Measurements from ENCODE around the gene ARID2. TPM values are rescaled to one million over a fixed set of nuclear protein-coding genes. Genes with fewer than 3 reads are reported as not detected.

Gene ARID2
- total RNA-seq, 1 donor from 2014 or later, result 15.7 TPM

DNA sequence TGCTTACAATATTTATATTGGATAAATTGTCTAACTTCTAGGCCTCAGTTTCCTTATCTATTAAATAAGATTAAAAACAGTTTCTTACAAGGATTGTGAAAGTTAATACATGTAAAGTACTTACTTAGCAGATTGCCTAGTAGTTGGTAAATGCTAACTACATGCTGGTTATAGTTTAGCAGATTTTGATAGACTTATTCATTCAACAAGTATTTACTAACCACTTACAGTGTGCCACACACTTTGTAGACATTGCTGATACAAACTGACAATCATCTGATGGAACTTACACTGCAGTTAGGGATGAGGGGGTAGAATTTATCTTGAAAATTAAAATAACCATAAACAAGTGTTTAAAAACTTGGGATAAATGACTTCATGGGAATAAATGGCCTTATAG lies 50.4 kb downstream of the ARID2 start:
- Histone ChIP-seq H3K27me3 (ENCODE audit: low read depth) (no peaks in the 10 kb centered on the region), H3K9me3 (replicated peaks) (no peaks in the 10 kb centered on the region), H3K27ac (replicated peaks) (no peak overlapping the region), H3K4me1 (peaks cover 17% of the 10 kb centered on the region), H3K36me3 (no peaks in the 10 kb centered on the region), H3K4me3 (no peak overlapping the region)
- DNase-seq, result no peak
- no peak for TF ChIP-seq CTCF (IDR thresholded peaks at IDR 0.05; ENCODE audit: borderline replicate concordance)
- intact Hi-C loops (cut with micrococcal nuclease), result no loop called here

DNA sequence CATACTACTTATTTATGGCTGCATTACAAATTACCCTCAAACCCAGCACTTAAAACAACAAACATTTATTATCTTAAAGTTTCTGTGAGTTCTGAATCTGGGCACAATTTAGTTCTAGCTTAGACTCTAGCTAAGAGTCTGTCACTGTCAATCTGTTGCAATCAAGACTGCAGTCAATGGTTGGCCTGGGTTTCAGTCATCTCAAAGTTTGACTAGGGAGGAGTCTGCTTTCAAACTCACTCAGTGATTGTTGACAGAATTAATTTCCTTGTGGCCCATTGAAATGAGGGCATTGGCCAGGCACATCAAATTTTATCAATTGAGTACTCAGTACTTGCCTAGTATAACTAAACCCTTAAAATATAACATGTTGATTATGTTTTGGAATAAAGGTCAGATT lies 51.6 kb downstream of the ARID2 start:
- Histone ChIP-seq H3K4me3 (no peak overlapping the region), H3K9me3 (replicated peaks) (no peaks in the 10 kb centered on the region), H3K4me1 (peaks cover 5% of the 10 kb centered on the region), H3K27ac (replicated peaks) (no peak overlapping the region), H3K36me3 (no peaks in the 10 kb centered on the region), H3K27me3 (ENCODE audit: low read depth) (no peaks in the 10 kb centered on the region)
- TF ChIP-seq CTCF (IDR thresholded peaks at IDR 0.05; ENCODE audit: borderline replicate concordance), result no peak
- DNase-seq, result no peak
- intact Hi-C loops (cut with micrococcal nuclease), result no loop called here

GRCh38 chr12:45785315-45785714 lies 55.8 kb downstream of the ARID2 start:
- no peak for TF ChIP-seq CTCF (IDR thresholded peaks at IDR 0.05; ENCODE audit: borderline replicate concordance)
- no peaks in the 10 kb centered on the region for H3K9me3 ChIP-seq (replicated peaks)

DNA sequence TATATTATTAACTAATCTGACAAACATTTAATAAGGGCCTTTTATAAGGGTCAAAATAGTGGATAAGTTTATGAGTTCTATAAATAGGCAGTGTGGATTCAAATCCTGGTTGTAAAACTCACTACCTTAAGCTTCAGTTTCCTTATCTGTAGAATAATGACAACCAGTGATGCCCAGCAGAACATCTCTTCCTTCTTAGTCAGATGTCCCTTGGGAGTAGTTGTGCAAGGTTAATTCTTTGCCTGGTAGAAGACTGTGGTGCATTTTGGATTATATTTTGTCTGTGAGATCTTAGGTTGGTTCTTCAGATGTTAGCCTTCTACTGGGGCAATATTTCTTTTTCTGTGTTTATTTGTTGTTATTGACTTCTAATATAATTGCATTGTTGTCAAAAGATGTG lies 59.5 kb downstream of the ARID2 start:
- intact Hi-C loops (cut with micrococcal nuclease), result no loop called here
- H3K36me3 ChIP-seq, result no peaks in the 10 kb centered on the region
- no peaks in the 10 kb centered on the region for H3K27me3 ChIP-seq (ENCODE audit: low read depth)
- H3K4me1 ChIP-seq, result peaks cover 27% of the 10 kb centered on the region
- no peak for TF ChIP-seq CTCF (IDR thresholded peaks at IDR 0.05; ENCODE audit: borderline replicate concordance)
- DNase-seq, result no peak
- no peak overlapping the region for H3K4me3 ChIP-seq
- no peak overlapping the region for H3K27ac ChIP-seq (replicated peaks)
- H3K9me3 ChIP-seq (replicated peaks), result no peaks in the 10 kb centered on the region

More at GRCh38 chr12:45785315-45785714, 55.8 kb downstream of the ARID2 start:
- intact Hi-C loops (cut with micrococcal nuclease), result no loop called here
- H3K27me3 ChIP-seq (ENCODE audit: low read depth), result no peaks in the 10 kb centered on the region
- DNase-seq, result no peak
- H3K4me1 ChIP-seq, result peaks cover 20% of the 10 kb centered on the region
- no peaks in the 10 kb centered on the region for H3K36me3 ChIP-seq
- no peak overlapping the region for H3K4me3 ChIP-seq
- no peak overlapping the region for H3K27ac ChIP-seq (replicated peaks)

DNA sequence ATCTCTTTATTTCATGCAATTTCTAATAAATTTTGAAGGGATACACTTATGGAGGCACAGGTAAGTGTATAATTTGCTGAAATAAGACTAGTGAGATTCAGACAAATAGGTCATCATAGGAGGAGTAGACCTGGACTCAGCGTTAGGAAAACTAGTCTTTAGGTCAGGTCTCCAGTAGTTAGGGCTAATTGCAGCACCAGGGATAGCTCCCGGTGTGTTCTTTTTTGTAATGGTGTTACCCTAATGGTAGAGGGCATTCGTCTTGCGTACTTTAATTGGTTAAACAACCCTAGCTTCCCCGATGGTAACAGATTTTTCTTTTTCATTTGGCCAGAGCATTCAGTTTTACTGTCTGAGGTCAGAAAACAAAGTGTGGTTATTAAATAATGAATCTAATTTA lies 64.9 kb downstream of the ARID2 start:
- Histone ChIP-seq H3K4me3 (no peak overlapping the region), H3K36me3 (no peaks in the 10 kb centered on the region), H3K4me1 (peaks cover 16% of the 10 kb centered on the region), H3K27ac (replicated peaks) (no peak overlapping the region), H3K9me3 (replicated peaks) (no peaks in the 10 kb centered on the region), H3K27me3 (ENCODE audit: low read depth) (no peaks in the 10 kb centered on the region)
- DNase-seq, result no peak
- no peak for TF ChIP-seq CTCF (IDR thresholded peaks at IDR 0.05; ENCODE audit: borderline replicate concordance)
- intact Hi-C loops (cut with micrococcal nuclease), result no loop called here

DNA sequence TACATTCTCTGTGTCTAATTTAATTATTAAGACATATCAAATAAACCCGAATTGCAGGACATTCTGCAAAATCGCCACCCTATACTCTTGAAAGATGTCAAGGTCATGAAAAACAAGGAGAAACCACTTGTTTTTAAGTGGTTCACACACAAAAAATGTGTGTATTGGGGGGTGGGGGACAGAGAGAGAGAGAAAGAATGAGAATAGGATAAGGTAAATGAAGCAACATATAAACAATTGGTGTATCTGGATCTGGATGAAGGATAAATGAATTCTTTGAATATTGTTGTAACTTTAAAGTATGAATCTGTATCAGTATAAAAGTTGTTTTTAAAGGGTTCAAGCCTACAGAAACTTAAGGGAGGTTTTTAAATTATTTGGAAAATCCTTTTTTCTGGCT lies 72.1 kb downstream of the ARID2 start:
- DNase-seq, result no peak
- Histone ChIP-seq H3K36me3 (no peaks in the 10 kb centered on the region), H3K27ac (replicated peaks) (no peak overlapping the region), H3K9me3 (replicated peaks) (no peaks in the 10 kb centered on the region), H3K4me3 (no peak overlapping the region), H3K4me1 (no peaks in the 10 kb centered on the region), H3K27me3 (ENCODE audit: low read depth) (no peaks in the 10 kb centered on the region)
- intact Hi-C loops (cut with micrococcal nuclease), result no loop called here
- no peak for TF ChIP-seq CTCF (IDR thresholded peaks at IDR 0.05; ENCODE audit: borderline replicate concordance)
